ENCODE measurements around the gene TM7SF3.

TM7SF3 gene

DNA sequence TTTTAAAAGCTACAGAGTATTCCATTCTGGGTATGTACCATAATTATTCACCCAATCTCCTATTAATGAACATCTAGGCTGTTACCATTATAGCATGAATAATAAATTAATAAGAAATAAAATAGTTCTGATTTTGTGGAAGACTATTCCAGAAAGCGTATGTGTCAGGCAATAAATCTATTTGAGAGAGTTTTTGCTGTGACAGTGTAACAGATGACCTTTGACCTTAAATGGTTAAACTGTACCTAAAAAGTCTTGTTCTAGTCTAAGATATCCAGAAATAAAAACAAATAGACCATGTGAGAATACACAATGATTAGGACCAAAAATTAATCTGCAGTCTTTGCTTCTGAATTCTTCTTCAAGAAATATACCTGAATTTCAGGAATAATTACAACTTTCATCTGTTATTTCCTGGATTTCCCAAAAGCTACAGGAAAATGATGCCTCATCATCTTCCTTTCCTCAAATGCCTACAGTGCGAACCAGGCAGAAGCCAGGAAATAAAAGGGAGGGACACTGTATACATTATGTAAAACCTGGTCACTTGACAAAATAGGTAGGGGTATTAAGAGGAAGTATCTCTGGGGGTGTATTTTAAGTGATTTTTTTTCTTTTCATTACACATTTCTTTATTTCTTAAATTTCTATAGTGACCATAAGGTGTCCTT, 7.3 kb downstream of the TM7SF3 start:
- H3K4me3 ChIP-seq (ENCODE audit: insufficient read length, low read depth) = no peak overlapping the region
- H3K4me1 ChIP-seq (ENCODE audit: insufficient read depth, insufficient read length) = no peaks in the 10 kb centered on the region
- no peaks in the 10 kb centered on the region for H3K27me3 ChIP-seq (ENCODE audit: insufficient read depth, insufficient read length)

DNA sequence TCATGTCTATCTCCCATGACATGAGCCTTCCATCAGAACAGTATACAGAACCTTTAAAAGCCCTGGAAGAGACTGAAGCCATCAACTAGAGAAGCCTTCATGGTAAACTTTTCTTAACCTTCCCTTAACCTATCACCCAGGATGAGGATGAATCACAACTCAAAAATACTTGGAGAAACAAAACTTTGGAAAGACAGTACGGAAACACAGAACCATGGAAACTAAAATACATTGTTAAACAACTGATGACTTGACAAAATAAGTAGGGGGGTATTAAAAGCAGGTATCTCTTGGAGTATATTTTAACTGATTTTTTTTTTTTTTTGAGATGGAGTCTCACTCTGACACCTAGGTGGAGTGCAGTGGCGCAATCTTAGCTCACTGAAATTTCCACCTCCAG, 8.7 kb downstream of the TM7SF3 start:
- no peak for DNase-seq (ENCODE audit: low read depth, low spot score)
- Histone ChIP-seq H3K4me3 (ENCODE audit: insufficient read length, low read depth) (no peak overlapping the region), H3K9me3 (ENCODE audit: insufficient read depth, low read length) (no peaks in the 10 kb centered on the region), H3K4me1 (ENCODE audit: insufficient read depth, insufficient read length) (no peaks in the 10 kb centered on the region), H3K9ac (ENCODE audit: insufficient read length, low read depth) (no peak overlapping the region), H3K36me3 (ENCODE audit: insufficient read depth, insufficient read length, low read length) (peaks cover 12% of the 10 kb centered on the region), H3K27me3 (ENCODE audit: insufficient read depth, insufficient read length) (no peaks in the 10 kb centered on the region)
- TF ChIP-seq ZNF274 (IDR thresholded peaks at IDR 0.05; ENCODE audit: low read depth, low read length) = no peak
- no peak for TF ChIP-seq YY1 (IDR thresholded peaks at IDR 0.05; ENCODE audit: insufficient read depth, insufficient read length)
- no peak for TF ChIP-seq SUZ12 (IDR thresholded peaks at IDR 0.05; ENCODE audit: extremely low read depth, insufficient read depth, insufficient read length)

More for the DNA sequence above, 7.3 kb downstream of the TM7SF3 start:
- H3K36me3 ChIP-seq (ENCODE audit: insufficient read depth, insufficient read length, low read length) = peaks cover 12% of the 10 kb centered on the region
- H3K9me3 ChIP-seq (ENCODE audit: insufficient read depth, low read length) = no peaks in the 10 kb centered on the region
- no peak overlapping the region for H3K9ac ChIP-seq (ENCODE audit: insufficient read length, low read depth)
- no peak for TF ChIP-seq ZNF274 (IDR thresholded peaks at IDR 0.05; ENCODE audit: low read depth, low read length)
- no peak for TF ChIP-seq YY1 (IDR thresholded peaks at IDR 0.05; ENCODE audit: insufficient read depth, insufficient read length)
- no peak for TF ChIP-seq SUZ12 (IDR thresholded peaks at IDR 0.05; ENCODE audit: extremely low read depth, insufficient read depth, insufficient read length)
- no peak for DNase-seq (ENCODE audit: low read depth, low spot score)

DNA sequence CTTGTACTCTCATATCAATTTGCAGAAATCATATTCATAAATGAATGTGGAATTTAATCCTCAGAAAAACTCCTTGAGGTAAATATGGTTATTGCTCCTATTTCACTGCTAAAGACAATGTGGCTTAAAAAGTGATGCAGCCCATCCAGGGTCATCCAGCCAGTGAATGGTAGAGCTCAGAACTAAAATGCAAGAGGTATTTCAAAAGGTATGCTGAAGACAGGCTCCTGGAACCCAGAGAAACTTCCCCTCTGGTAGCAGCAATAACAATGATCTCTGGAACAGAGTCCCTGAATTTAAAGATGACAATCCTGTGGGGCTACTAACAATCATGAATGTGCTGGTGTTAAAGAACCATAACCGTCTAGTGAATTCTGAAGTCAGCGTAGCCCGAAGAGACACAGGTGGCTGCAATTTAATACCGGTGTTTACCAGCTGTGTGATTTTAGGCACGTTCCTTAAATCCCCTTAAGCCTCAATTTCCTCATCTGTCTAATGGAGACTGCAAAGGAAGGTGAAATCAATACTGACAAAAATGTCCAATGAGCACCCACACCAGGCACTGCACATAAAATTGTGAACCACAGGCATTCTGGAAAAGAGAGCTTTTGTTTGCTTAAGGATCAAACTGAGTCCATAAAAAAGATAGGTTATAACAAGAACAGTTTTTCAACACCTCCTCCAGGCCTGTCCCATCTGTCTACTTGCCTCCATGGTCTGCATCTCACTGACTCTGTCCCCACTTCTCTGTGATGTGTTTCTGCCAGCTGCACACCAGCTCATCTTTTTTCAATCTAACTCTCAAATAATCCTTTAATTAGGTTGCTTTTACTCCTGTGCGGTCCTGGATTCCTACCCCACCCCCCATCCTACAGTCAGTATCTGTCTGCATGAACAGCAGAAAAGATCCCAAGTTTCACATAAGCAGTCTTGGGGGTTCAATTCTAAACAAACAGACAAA, 10.5 kb downstream of the TM7SF3 start:
- Histone ChIP-seq H3K9ac (ENCODE audit: insufficient read length, low read depth) (no peak overlapping the region), H3K27me3 (ENCODE audit: insufficient read depth, insufficient read length) (no peaks in the 10 kb centered on the region), H3K36me3 (ENCODE audit: insufficient read depth, insufficient read length, low read length) (peaks cover 18% of the 10 kb centered on the region), H3K4me1 (ENCODE audit: insufficient read depth, insufficient read length) (no peaks in the 10 kb centered on the region), H3K4me3 (ENCODE audit: insufficient read length, low read depth) (no peak overlapping the region), H3K9me3 (ENCODE audit: insufficient read depth, low read length) (no peaks in the 10 kb centered on the region)
- DNase-seq (ENCODE audit: low read depth, low spot score) = no peak
- TF ChIP-seq YY1 (IDR thresholded peaks at IDR 0.05; ENCODE audit: insufficient read depth, insufficient read length) (no peak), SUZ12 (IDR thresholded peaks at IDR 0.05; ENCODE audit: extremely low read depth, insufficient read depth, insufficient read length) (no peak), ZNF274 (IDR thresholded peaks at IDR 0.05; ENCODE audit: low read depth, low read length) (no peak)

- peaks cover 28% of the 10 kb centered on the region for H3K36me3 ChIP-seq (ENCODE audit: insufficient read depth, insufficient read length, low read length)
- no peak overlapping the region for H3K4me3 ChIP-seq (ENCODE audit: insufficient read length, low read depth)
- no peak for DNase-seq (ENCODE audit: low read depth, low spot score)
- H3K9me3 ChIP-seq (ENCODE audit: insufficient read depth, low read length) = no peaks in the 10 kb centered on the region
- no peaks in the 10 kb centered on the region for H3K4me1 ChIP-seq (ENCODE audit: insufficient read depth, insufficient read length)
- H3K27me3 ChIP-seq (ENCODE audit: insufficient read depth, insufficient read length) = no peaks in the 10 kb centered on the region
- no peak overlapping the region for H3K9ac ChIP-seq (ENCODE audit: insufficient read length, low read depth)
- no peak for TF ChIP-seq SUZ12 (IDR thresholded peaks at IDR 0.05; ENCODE audit: extremely low read depth, insufficient read depth, insufficient read length)
- no peak for TF ChIP-seq ZNF274 (IDR thresholded peaks at IDR 0.05; ENCODE audit: low read depth, low read length)
- no peak for TF ChIP-seq YY1 (IDR thresholded peaks at IDR 0.05; ENCODE audit: insufficient read depth, insufficient read length)
Observed at GRCh38 chr12:27002141-27002540, 12.0 kb downstream of the TM7SF3 start.

DNA sequence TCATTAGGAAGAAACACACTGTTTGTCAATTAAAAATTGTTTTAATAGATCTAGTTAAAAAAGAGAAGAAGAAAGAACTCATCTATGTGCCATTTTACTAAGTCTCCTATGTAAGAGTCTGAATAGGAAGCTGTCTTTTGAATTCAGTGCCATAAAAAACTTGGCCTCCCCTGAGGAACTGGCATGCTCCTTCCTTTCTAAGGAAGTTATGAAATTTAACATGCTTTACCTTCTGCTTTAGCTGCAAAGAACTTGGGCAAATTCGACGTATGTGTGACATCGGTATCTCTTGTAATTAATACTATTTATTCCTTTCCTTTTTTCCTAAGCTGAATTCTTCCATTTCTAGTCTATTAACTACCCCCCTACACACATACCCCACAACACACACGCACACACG, 12.5 kb downstream of the TM7SF3 start:
- no peak for DNase-seq (ENCODE audit: low read depth, low spot score)
- Histone ChIP-seq H3K4me3 (ENCODE audit: insufficient read length, low read depth) (no peak overlapping the region), H3K4me1 (ENCODE audit: insufficient read depth, insufficient read length) (no peaks in the 10 kb centered on the region)

GRCh38 chr12:27000961-27001360, 13.2 kb downstream of the TM7SF3 start:
- Histone ChIP-seq H3K36me3 (ENCODE audit: insufficient read depth, insufficient read length, low read length) (peaks cover 39% of the 10 kb centered on the region), H3K27me3 (ENCODE audit: insufficient read depth, insufficient read length) (no peaks in the 10 kb centered on the region), H3K4me3 (ENCODE audit: insufficient read length, low read depth) (no peak overlapping the region), H3K4me1 (ENCODE audit: insufficient read depth, insufficient read length) (no peaks in the 10 kb centered on the region), H3K9me3 (ENCODE audit: insufficient read depth, low read length) (no peaks in the 10 kb centered on the region), H3K9ac (ENCODE audit: insufficient read length, low read depth) (no peak overlapping the region)
- no peak for DNase-seq (ENCODE audit: low read depth, low spot score)
- no peak for TF ChIP-seq SUZ12 (IDR thresholded peaks at IDR 0.05; ENCODE audit: extremely low read depth, insufficient read depth, insufficient read length)
- no peak for TF ChIP-seq ZNF274 (IDR thresholded peaks at IDR 0.05; ENCODE audit: low read depth, low read length)
- no peak for TF ChIP-seq YY1 (IDR thresholded peaks at IDR 0.05; ENCODE audit: insufficient read depth, insufficient read length)

More for the DNA sequence above, 12.5 kb downstream of the TM7SF3 start:
- H3K9me3 ChIP-seq (ENCODE audit: insufficient read depth, low read length) = no peaks in the 10 kb centered on the region
- peaks cover 32% of the 10 kb centered on the region for H3K36me3 ChIP-seq (ENCODE audit: insufficient read depth, insufficient read length, low read length)
- H3K27me3 ChIP-seq (ENCODE audit: insufficient read depth, insufficient read length) = no peaks in the 10 kb centered on the region
- no peak for TF ChIP-seq SUZ12 (IDR thresholded peaks at IDR 0.05; ENCODE audit: extremely low read depth, insufficient read depth, insufficient read length)
- TF ChIP-seq ZNF274 (IDR thresholded peaks at IDR 0.05; ENCODE audit: low read depth, low read length) = no peak
- no peak for TF ChIP-seq YY1 (IDR thresholded peaks at IDR 0.05; ENCODE audit: insufficient read depth, insufficient read length)
- no peak overlapping the region for H3K9ac ChIP-seq (ENCODE audit: insufficient read length, low read depth)

- Histone ChIP-seq H3K9ac (ENCODE audit: insufficient read length, low read depth) (no peak overlapping the region), H3K4me3 (ENCODE audit: insufficient read length, low read depth) (no peak overlapping the region), H3K27me3 (ENCODE audit: insufficient read depth, insufficient read length) (no peaks in the 10 kb centered on the region), H3K4me1 (ENCODE audit: insufficient read depth, insufficient read length) (no peaks in the 10 kb centered on the region), H3K36me3 (ENCODE audit: insufficient read depth, insufficient read length, low read length) (peaks cover 63% of the 10 kb centered on the region), H3K9me3 (ENCODE audit: insufficient read depth, low read length) (no peaks in the 10 kb centered on the region)
- TF ChIP-seq SUZ12 (IDR thresholded peaks at IDR 0.05; ENCODE audit: extremely low read depth, insufficient read depth, insufficient read length) = no peak
- no peak for TF ChIP-seq YY1 (IDR thresholded peaks at IDR 0.05; ENCODE audit: insufficient read depth, insufficient read length)
- no peak for TF ChIP-seq ZNF274 (IDR thresholded peaks at IDR 0.05; ENCODE audit: low read depth, low read length)
- DNase-seq (ENCODE audit: low read depth, low spot score) = no peak
Observed at GRCh38 chr12:26997003-26997402, 17.2 kb downstream of the TM7SF3 start.

Measured in NT2/D1 (cell line).